Mesothelial cell of epicardium (in vitro differentiated cells): ENCODE data around the gene CTSS. TPM values are rescaled to one million over a fixed set of nuclear protein-coding genes. Genes with fewer than 3 reads are reported as not detected.
"Not testable (repeated sequence)": the region's sequence is repeated elsewhere in the genome, so short reads cannot be mapped to it uniquely, and the experiment has no call there.

Source experiments
- DNase-seq, 2 experiments: peaks; one replicate each; pipeline ENCODE4 v3.0.0; 2021; ENCODE audit warnings: low spot score in 2 of 2; ENCODE audit not compliant: unreplicated experiment in 2 of 2
- H3K27ac Mint-ChIP-seq: 2 replicates; pipeline ENCODE4 v1.8.0; 2021; ENCODE audit warnings: mixed read lengths
- H3K27me3 Mint-ChIP-seq: 2 replicates; pipeline ENCODE4 v1.8.0; 2021; ENCODE audit warnings: low read depth, mixed read lengths
- H3K36me3 Mint-ChIP-seq: 2 replicates; pipeline ENCODE4 v1.8.0; 2021; ENCODE audit warnings: mixed read lengths
- H3K4me1 Mint-ChIP-seq: 2 replicates; pipeline ENCODE4 v1.8.0; 2021; ENCODE audit warnings: mixed read lengths
- H3K4me3 Mint-ChIP-seq: 2 replicates; pipeline ENCODE4 v1.8.0; 2021; ENCODE audit warnings: mild to moderate bottlenecking, moderate library complexity, mixed read lengths
- H3K9me3 Mint-ChIP-seq: 2 replicates; pipeline ENCODE4 v1.8.0; 2021; ENCODE audit warnings: mixed read lengths
- total RNA-seq: library from RNA; stranded (reverse); gene quantifications from 3 replicates; pipeline ENCODE4 v1.2.1, GENCODE V29; 2021
- TF ChIP-seq, protein P1 (sequence below): fragments of 200-600 bp; sonication (generic); IDR thresholded peaks from one replicate; pipeline ENCODE4 v1.5.0; 2021; ENCODE audit warnings: antibody characterized with exemption; ENCODE audit not compliant: unreplicated experiment

CTSS gene
- total RNA-seq, 1 donor from 2014 or later = 2.6 TPM

DNA sequence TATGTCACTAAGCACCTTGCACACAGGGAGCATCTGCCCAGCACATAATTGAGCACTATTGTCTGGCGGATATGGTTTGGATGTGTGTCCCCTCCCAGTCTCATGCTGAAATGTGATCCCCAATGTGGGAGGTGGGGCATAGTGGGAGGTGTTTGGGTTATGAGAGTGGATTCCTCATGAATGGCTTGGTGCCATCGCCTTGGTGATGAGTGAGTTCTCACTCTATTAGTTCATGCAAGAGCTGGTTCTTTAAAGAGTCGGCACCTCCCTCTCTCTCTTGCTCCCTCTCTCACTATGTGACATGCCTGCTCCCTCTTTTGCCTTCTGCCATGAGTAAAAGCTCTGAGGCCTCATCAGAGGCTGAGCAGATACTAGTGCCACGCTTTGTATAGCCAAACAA lies 32.9 kb upstream of the CTSS start:
- no peak overlapping the region for H3K27ac Mint-ChIP-seq
- no peak for DNase-seq
- H3K4me3 Mint-ChIP-seq = no peak overlapping the region
- no peaks in the 10 kb centered on the region for H3K4me1 Mint-ChIP-seq
- no peaks in the 10 kb centered on the region for H3K9me3 Mint-ChIP-seq
- TF ChIP-seq, protein P1, sequence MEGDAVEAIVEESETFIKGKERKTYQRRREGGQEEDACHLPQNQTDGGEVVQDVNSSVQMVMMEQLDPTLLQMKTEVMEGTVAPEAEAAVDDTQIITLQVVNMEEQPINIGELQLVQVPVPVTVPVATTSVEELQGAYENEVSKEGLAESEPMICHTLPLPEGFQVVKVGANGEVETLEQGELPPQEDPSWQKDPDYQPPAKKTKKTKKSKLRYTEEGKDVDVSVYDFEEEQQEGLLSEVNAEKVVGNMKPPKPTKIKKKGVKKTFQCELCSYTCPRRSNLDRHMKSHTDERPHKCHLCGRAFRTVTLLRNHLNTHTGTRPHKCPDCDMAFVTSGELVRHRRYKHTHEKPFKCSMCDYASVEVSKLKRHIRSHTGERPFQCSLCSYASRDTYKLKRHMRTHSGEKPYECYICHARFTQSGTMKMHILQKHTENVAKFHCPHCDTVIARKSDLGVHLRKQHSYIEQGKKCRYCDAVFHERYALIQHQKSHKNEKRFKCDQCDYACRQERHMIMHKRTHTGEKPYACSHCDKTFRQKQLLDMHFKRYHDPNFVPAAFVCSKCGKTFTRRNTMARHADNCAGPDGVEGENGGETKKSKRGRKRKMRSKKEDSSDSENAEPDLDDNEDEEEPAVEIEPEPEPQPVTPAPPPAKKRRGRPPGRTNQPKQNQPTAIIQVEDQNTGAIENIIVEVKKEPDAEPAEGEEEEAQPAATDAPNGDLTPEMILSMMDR = no peak
- H3K36me3 Mint-ChIP-seq = peaks cover 44% of the 10 kb centered on the region
- no peaks in the 10 kb centered on the region for H3K27me3 Mint-ChIP-seq

DNA sequence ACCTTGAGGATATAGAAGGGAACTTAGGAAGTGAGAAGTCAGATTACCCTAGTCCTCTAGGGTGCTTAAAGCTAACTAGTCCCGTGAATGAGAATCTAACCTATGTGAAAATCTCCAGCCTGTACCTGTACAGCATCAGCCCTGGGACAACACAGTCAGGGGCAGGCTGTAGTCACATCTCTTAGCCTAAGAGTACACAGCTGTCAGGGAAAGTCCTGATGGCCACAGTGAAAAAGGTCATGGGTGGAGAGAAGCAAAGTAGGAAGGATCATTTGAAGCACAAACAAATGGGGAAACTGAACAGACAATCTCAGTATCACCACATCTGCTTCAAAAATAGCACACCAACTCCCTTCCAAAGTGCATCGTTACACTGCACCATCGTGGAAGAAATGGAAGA lies 30.8 kb upstream of the CTSS start:
- no peaks in the 10 kb centered on the region for H3K27me3 Mint-ChIP-seq
- H3K4me1 Mint-ChIP-seq = no peaks in the 10 kb centered on the region
- no peak for DNase-seq
- no peak overlapping the region for H3K27ac Mint-ChIP-seq
- H3K36me3 Mint-ChIP-seq = peaks cover 37% of the 10 kb centered on the region
- no peaks in the 10 kb centered on the region for H3K9me3 Mint-ChIP-seq
- TF ChIP-seq, protein P1 = no peak
- H3K4me3 Mint-ChIP-seq = no peak overlapping the region

DNA sequence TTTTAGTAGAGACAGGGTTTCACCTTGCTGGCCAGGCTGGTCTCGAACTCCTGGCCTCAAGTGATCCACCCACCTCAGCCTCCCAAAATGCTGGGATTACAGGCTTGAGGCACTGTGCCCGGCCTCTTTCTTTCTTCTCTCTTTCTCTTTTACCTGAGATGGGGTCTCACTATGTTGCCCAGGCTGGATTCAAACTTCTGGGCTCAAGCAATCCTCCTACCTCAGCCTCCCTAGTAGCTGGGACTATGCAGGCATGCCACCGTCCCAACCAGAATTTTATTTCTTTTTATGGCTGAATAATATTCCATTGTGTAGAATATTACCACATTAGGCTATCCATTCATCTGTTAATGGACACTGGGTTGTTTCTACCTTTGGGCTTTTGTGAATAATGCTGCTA lies 28.2 kb upstream of the CTSS start:
- H3K4me3 Mint-ChIP-seq, DNase-seq, H3K27ac Mint-ChIP-seq, H3K9me3 Mint-ChIP-seq, H3K4me1 Mint-ChIP-seq, H3K27me3 Mint-ChIP-seq: not testable (repeated sequence)
- peaks cover 25% of the 10 kb centered on the region for H3K36me3 Mint-ChIP-seq

DNA sequence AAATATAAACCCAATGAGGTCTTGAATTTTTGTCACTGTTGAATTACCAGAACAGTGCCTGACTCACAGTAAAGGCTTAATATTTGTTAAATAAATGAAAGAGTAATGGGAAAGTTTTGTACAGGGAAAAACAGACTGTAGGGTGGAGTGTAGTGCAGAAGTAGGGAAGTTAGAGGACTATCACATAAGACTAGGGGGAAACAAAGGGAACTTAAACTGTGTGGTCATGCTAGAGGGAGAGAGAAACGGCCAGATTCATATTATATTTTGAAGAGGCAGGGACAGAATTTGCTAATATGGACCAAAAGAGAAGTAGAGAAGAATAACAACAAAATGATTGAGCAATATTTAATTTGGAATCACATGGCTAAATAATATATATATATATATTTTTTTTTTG lies 27.6 kb upstream of the CTSS start:
- DNase-seq = no peak
- Mint-ChIP-seq H3K4me3 (no peak overlapping the region), H3K27ac (no peak overlapping the region), H3K27me3 (no peaks in the 10 kb centered on the region), H3K4me1 (no peaks in the 10 kb centered on the region), H3K9me3 (no peaks in the 10 kb centered on the region), H3K36me3 (peaks cover 24% of the 10 kb centered on the region)
- TF ChIP-seq, protein P1 = no peak

DNA sequence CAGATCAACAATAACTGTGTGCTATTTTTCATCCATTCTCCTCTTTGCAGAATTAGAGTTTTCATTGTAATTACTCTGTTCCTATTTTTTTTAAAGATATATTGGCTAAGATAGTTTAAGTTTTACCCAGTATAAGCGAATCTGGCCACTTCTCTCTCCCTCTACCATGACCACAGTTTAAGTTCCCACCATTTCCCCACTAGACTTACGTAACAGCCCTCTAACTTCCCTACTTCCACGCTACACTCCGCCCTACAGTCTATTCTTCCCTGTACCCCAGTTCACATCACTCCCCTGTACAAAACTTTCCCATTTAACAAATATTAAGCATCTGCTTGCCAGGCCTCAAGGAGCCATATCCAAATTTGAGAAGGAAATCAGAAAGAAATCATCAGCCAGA lies 26.0 kb upstream of the CTSS start:
- DNase-seq = no peak
- no peak overlapping the region for H3K4me3 Mint-ChIP-seq
- H3K27ac Mint-ChIP-seq = no peak overlapping the region
- no peaks in the 10 kb centered on the region for H3K9me3 Mint-ChIP-seq
- H3K36me3 Mint-ChIP-seq = peaks cover 18% of the 10 kb centered on the region
- no peaks in the 10 kb centered on the region for H3K27me3 Mint-ChIP-seq
- TF ChIP-seq, protein P1 = no peak
- H3K4me1 Mint-ChIP-seq = no peaks in the 10 kb centered on the region

DNA sequence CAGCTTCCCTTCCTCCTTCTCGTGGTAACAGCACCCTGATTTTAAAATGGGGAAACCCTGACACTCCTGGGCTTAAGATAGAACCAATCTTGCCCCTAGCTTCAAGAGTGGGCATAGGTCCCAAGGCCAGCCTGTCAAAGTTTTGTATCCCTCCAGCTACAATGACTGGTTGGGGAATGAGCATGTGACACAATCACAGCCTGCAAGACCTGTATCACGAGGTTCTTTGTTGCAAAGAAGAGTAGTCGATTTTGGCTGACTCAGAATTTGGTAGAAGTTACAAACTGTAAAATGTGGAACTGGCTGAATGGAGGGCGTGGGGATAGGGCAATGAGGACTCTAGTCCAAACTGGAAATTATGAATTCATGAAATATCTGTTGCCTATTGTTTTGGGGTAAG lies 23.8 kb upstream of the CTSS start:
- Mint-ChIP-seq H3K9me3 (no peaks in the 10 kb centered on the region), H3K36me3 (peaks cover 4% of the 10 kb centered on the region), H3K4me1 (no peaks in the 10 kb centered on the region), H3K27ac (no peak overlapping the region), H3K4me3 (no peak overlapping the region), H3K27me3 (no peaks in the 10 kb centered on the region)
- TF ChIP-seq, protein P1 = no peak
- DNase-seq = no peak
